Vagina (tissue), 2 donors: ENCODE results near the gene FBXW9. TPM values are rescaled to one million over a fixed set of nuclear protein-coding genes. Genes with fewer than 3 reads are reported as not detected.
A peak's percentile ranks its signal among the peaks of the same experiment; 100 is the strongest.
"Not testable (repeated sequence)": the region's sequence is repeated elsewhere in the genome, so short reads cannot be mapped to it uniquely, and the experiment has no call there.

Source experiments
- DNase-seq, 2 donors: peaks; one replicate each; pipeline ENCODE4 v3.0.0-alpha.2; 2017; ENCODE audit errors: extremely low spot score in 2 of 2
- H3K27ac ChIP-seq: fragments of 200-600 bp; sonication (generic); one replicate; pipeline ENCODE4 v1.5.1; 2019
- H3K27me3 ChIP-seq: fragments of 200-600 bp; sonication (generic); one replicate; pipeline ENCODE4 v1.5.1; 2019
- H3K36me3 ChIP-seq, 2 donors: fragments of 200-600 bp; sonication (generic); one replicate each; pipeline ENCODE4 v1.5.1; 2017 to 2019
- H3K4me1 ChIP-seq: fragments of 200-600 bp; sonication (generic); one replicate; pipeline ENCODE4 v1.5.1; 2019
- H3K4me3 ChIP-seq, 2 donors: fragments of 200-600 bp; sonication (generic); 1 replicate in 1 of 2; 2 replicates in 1 of 2; pipeline ENCODE4 v1.5.1; 2016 to 2019
- H3K9me3 ChIP-seq: fragments of 200-600 bp; sonication (generic); one replicate; pipeline ENCODE4 v1.5.1; 2019
- POLR2A ChIP-seq, 2 donors: fragments of 450-650 bp; IDR thresholded peaks; one replicate each; pipeline ENCODE4 v1.6.1; 2017; ENCODE audit warnings: antibody characterized with exemption in 2 of 2, mild to moderate bottlenecking in 2 of 2, moderate library complexity in 2 of 2
- POLR2AphosphoS5 ChIP-seq, 2 donors: sonication (generic); formaldehyde crosslinking; IDR thresholded peaks; one replicate each; pipeline ENCODE4 v1.9.0; 2017; ENCODE audit warnings: antibody characterized with exemption in 2 of 2, mild to moderate bottlenecking in 2 of 2, low read depth in 1 of 2; ENCODE audit not compliant: insufficient read depth in 1 of 2
- intact Hi-C: fragments of 100-400 bp; cut with DNase I; formaldehyde crosslinking; loops from one replicate; pipeline ENCODE4 v1.15.1; 2023
- total RNA-seq: library from RNA; depleted of rRNA; stranded (reverse); fragments of >200 nt; gene quantifications from one replicate; pipeline ENCODE4 v1.2.3, GENCODE V29; 2016
- TF ChIP-seq, protein P1 (sequence below), 3 experiments: fragments of 450-650 bp in 2 of 3; fragments of 200-600 bp in 1 of 3; sonication (generic) in 1 of 3; IDR thresholded peaks; one replicate each; pipeline ENCODE4 v1.5.1; 2017 to 2019; ENCODE audit warnings: antibody characterized with exemption in 3 of 3, mild to moderate bottlenecking in 2 of 3, moderate library complexity in 2 of 3

The FBXW9 gene
- total RNA-seq, 1 donor from 2014 or later: 5.6 TPM

GRCh38 chr19:12705169-12705568, 8.7 kb upstream of the FBXW9 start:
- Histone ChIP-seq H3K4me1 (no peaks in the 10 kb centered on the region), H3K36me3 (peaks cover 2 to 93% of the 10 kb centered on the region in 2 donors), H3K9me3 (no peaks in the 10 kb centered on the region), H3K4me3 (no peak overlapping the region), H3K27ac (no peak overlapping the region), H3K27me3 (no peaks in the 10 kb centered on the region)
- intact Hi-C loops: no loop called here
- DNase-seq: no peak
- TF ChIP-seq POLR2A (IDR thresholded peaks at IDR 0.05) (no peak), POLR2AphosphoS5 (IDR thresholded peaks at IDR 0.05; ENCODE audit: insufficient read depth in 1 of 2, low read depth in 1 of 2) (no peak)
- TF ChIP-seq, protein P1, sequence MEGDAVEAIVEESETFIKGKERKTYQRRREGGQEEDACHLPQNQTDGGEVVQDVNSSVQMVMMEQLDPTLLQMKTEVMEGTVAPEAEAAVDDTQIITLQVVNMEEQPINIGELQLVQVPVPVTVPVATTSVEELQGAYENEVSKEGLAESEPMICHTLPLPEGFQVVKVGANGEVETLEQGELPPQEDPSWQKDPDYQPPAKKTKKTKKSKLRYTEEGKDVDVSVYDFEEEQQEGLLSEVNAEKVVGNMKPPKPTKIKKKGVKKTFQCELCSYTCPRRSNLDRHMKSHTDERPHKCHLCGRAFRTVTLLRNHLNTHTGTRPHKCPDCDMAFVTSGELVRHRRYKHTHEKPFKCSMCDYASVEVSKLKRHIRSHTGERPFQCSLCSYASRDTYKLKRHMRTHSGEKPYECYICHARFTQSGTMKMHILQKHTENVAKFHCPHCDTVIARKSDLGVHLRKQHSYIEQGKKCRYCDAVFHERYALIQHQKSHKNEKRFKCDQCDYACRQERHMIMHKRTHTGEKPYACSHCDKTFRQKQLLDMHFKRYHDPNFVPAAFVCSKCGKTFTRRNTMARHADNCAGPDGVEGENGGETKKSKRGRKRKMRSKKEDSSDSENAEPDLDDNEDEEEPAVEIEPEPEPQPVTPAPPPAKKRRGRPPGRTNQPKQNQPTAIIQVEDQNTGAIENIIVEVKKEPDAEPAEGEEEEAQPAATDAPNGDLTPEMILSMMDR (IDR thresholded peaks at IDR 0.05): no peak

DNA sequence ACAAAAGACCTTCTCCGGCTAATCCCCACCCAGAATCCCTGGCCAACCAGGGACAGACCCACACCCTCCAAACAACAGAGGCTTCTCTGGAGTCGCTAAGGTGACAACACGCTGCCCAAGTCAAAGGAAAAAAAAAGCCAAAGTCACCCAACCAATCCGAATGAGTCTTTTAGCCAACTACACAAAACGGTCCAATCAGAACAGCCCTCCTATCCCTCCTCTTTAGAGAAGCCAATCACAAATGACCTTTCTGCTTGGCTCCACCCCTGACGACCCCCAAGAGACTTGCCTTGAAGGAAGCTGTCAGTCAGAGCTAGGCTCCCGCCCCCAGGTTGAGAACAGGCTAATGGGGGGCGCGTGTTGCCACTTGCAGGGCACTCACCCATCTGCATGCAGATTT, 6.6 kb upstream of the FBXW9 start:
- no peaks in the 10 kb centered on the region for H3K27me3 ChIP-seq
- no peak overlapping the region for H3K4me3 ChIP-seq
- DNase-seq: no peak
- H3K4me1 ChIP-seq: no peaks in the 10 kb centered on the region
- peaks cover 2 to 73% of the 10 kb centered on the region in 2 donors for H3K36me3 ChIP-seq
- no peak overlapping the region for H3K27ac ChIP-seq
- intact Hi-C loops: no loop called here
- TF ChIP-seq, protein P1 (IDR thresholded peaks at IDR 0.05): no peak
- TF ChIP-seq POLR2AphosphoS5 (IDR thresholded peaks at IDR 0.05; ENCODE audit: insufficient read depth in 1 of 2, low read depth in 1 of 2) (no peak), POLR2A (IDR thresholded peaks at IDR 0.05) (no peak)
- H3K9me3 ChIP-seq: no peaks in the 10 kb centered on the region

GRCh38 chr19:12701596-12702282, 5.3 kb upstream of the FBXW9 start:
- H3K9me3 ChIP-seq: no peaks in the 10 kb centered on the region
- peaks cover 2 to 66% of the 10 kb centered on the region in 2 donors for H3K36me3 ChIP-seq
- no peak for DNase-seq
- H3K4me3 ChIP-seq: no peak overlapping the region
- H3K27ac ChIP-seq: no peak overlapping the region
- intact Hi-C loops: no loop called here
- TF ChIP-seq POLR2A (IDR thresholded peaks at IDR 0.05): no peak
- TF ChIP-seq, protein P1 (IDR thresholded peaks at IDR 0.05): no peak
- no peaks in the 10 kb centered on the region for H3K27me3 ChIP-seq
- H3K4me1 ChIP-seq: peaks cover 7% of the 10 kb centered on the region

- H3K4me3 ChIP-seq: no peak overlapping the region
- intact Hi-C loops: no loop called here
- no peak for DNase-seq
- H3K27ac ChIP-seq: no peak overlapping the region
- H3K36me3 ChIP-seq: peaks cover 0 to 30% of the 10 kb centered on the region in 2 donors
- H3K4me1 ChIP-seq: peaks cover 26% of the 10 kb centered on the region
- H3K27me3 ChIP-seq: no peaks in the 10 kb centered on the region
- TF ChIP-seq POLR2A (IDR thresholded peaks at IDR 0.05): no peak
- TF ChIP-seq POLR2AphosphoS5 (IDR thresholded peaks at IDR 0.05; ENCODE audit: insufficient read depth in 1 of 2, low read depth in 1 of 2): no peak
- H3K9me3 ChIP-seq: no peaks in the 10 kb centered on the region
Measured at GRCh38 chr19:12698138-12698537, 1.7 kb upstream of the FBXW9 start.

DNA sequence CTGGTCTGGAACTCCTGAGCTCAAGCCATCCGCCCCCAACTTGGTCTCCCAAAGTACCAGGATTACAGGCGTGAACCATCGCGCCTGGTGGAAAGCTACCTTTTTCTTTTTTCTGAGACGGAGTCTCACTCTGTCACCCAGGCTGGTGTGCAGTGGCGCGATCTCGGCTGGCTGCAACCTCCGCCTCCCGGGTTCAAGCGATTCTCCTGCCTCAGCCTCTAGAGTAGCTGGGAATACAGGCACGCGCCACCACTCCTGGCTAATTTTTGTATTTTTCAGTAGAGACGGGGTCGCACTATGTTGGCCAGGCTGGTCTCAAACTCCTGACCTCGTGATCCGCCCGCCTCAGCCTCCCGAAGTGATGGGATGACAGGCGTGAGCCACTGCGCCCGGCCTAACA, 994 bp upstream of the FBXW9 start:
- intact Hi-C loops, H3K9me3 ChIP-seq, H3K27ac ChIP-seq, H3K27me3 ChIP-seq, DNase-seq: not testable (repeated sequence)
- Histone ChIP-seq H3K4me3 (peak overlapping the region in 1 of 2 donors; percentile 66), H3K4me1 (peaks cover 26% of the 10 kb centered on the region), H3K36me3 (peaks cover 0 to 23% of the 10 kb centered on the region in 2 donors)

GRCh38 chr19:12695997-12696365, 450 bp downstream of the FBXW9 start:
- H3K4me1 ChIP-seq: peaks cover 26% of the 10 kb centered on the region
- H3K4me3 ChIP-seq: peak overlapping the region; percentile 66 to 78
- H3K27me3 ChIP-seq: no peaks in the 10 kb centered on the region
- H3K36me3 ChIP-seq: peaks cover 0 to 9% of the 10 kb centered on the region in 2 donors
- intact Hi-C loops: no loop called here
- TF ChIP-seq POLR2A (IDR thresholded peaks at IDR 0.05): no peak
- TF ChIP-seq POLR2AphosphoS5 (IDR thresholded peaks at IDR 0.05; ENCODE audit: insufficient read depth in 1 of 2, low read depth in 1 of 2): no peak
- TF ChIP-seq, protein P1 (IDR thresholded peaks at IDR 0.05): no peak
- H3K9me3 ChIP-seq: no peaks in the 10 kb centered on the region
- H3K27ac ChIP-seq: no peak overlapping the region
- no peak for DNase-seq
